OCI-LY1 (cell line): ENCODE measurements around the gene STK32B.

Source experiments
- H2AFZ ChIP-seq: fragments of 200-600 bp; sonication (generic), shearing (Covaris generic); 2 replicates; pipeline ENCODE4 v1.6.0; 2014; ENCODE audit warnings: antibody characterized with exemption, mild to moderate bottlenecking, low read length
- H3F3A ChIP-seq: fragments of 200-600 bp; sonication (generic), shearing (Covaris generic); 2 replicates; pipeline ENCODE4 v1.6.0; 2014; ENCODE audit warnings: mild to moderate bottlenecking, antibody characterized with exemption, low read length, moderate library complexity; ENCODE audit not compliant: insufficient read depth
- H3K27ac ChIP-seq: fragments of 200-600 bp; sonication (generic); 2 replicates; pipeline ENCODE4 v1.5.1; 2014; ENCODE audit warnings: low read length, mixed run types, mild to moderate bottlenecking, low read depth; ENCODE audit not compliant: poor library complexity, severe bottlenecking
- H3K27me3 ChIP-seq: fragments of 200-600 bp; sonication (generic); 2 replicates; pipeline ENCODE4 v1.6.0; 2014; ENCODE audit warnings: antibody characterized with exemption, mild to moderate bottlenecking, low read length, moderate library complexity; ENCODE audit not compliant: insufficient read depth
- H3K36me3 ChIP-seq: fragments of 200-600 bp; sonication (generic); 2 replicates; pipeline ENCODE4 v1.6.1; 2014; ENCODE audit warnings: mild to moderate bottlenecking, antibody characterized with exemption, low read length, moderate library complexity, mixed read lengths; ENCODE audit not compliant: insufficient read depth
- H3K4me1 ChIP-seq: fragments of 200-600 bp; sonication (generic); 2 replicates; pipeline ENCODE4 v1.5.1; 2014; ENCODE audit warnings: mild to moderate bottlenecking, low read length, moderate library complexity; ENCODE audit not compliant: insufficient read depth, severe bottlenecking
- H3K4me2 ChIP-seq: fragments of 200-600 bp; sonication (generic), shearing (Covaris generic); 2 replicates; pipeline ENCODE4 v1.6.1; 2014; ENCODE audit warnings: low read length
- H3K4me3 ChIP-seq: fragments of 200-600 bp; sonication (generic); 2 replicates; pipeline ENCODE4 v1.5.1; 2014; ENCODE audit warnings: low read length, low read depth, mild to moderate bottlenecking, mixed read lengths; ENCODE audit not compliant: poor library complexity, severe bottlenecking
- H3K79me2 ChIP-seq: fragments of 200-600 bp; shearing (Covaris generic); 2 replicates; pipeline ENCODE4 v1.6.1; 2016; ENCODE audit warnings: mixed run types, low read length, mixed read lengths; ENCODE audit not compliant: insufficient read depth
- H3K9ac ChIP-seq: fragments of 200-600 bp; sonication (generic), shearing (Covaris generic); 2 replicates; pipeline ENCODE4 v1.6.1; 2014; ENCODE audit warnings: mild to moderate bottlenecking, low read length, mixed read lengths
- H3K9me2 ChIP-seq: fragments of 200-600 bp; sonication (generic), shearing (Covaris generic); 2 replicates; pipeline ENCODE4 v1.6.1; 2014; ENCODE audit warnings: low read depth, mild to moderate bottlenecking, low read length, mixed read lengths
- H3K9me3 ChIP-seq: fragments of 200-600 bp; shearing (Covaris generic); 2 replicates; pipeline ENCODE4 v1.6.1; 2014; ENCODE audit warnings: low read length, mixed read lengths
- H4K20me1 ChIP-seq: fragments of 200-600 bp; sonication (generic), shearing (Covaris generic); 2 replicates; pipeline ENCODE4 v1.6.0; 2016; ENCODE audit warnings: mild to moderate bottlenecking, low read length; ENCODE audit not compliant: insufficient read depth
- EZH2 ChIP-seq: fragments of 200-600 bp; sonication (generic), shearing (Covaris generic); IDR thresholded peaks from 2 replicates; pipeline ENCODE4 v1.8.0; 2017; ENCODE audit warnings: borderline replicate concordance, mixed run types, mild to moderate bottlenecking, antibody characterized with exemption, low read length, moderate library complexity, mixed read lengths
- TF ChIP-seq, protein P1 (sequence below): fragments of 200-600 bp; sonication (generic), shearing (Covaris generic); IDR thresholded peaks from 2 replicates; pipeline ENCODE4 v1.5.1; 2017; ENCODE audit warnings: mild to moderate bottlenecking, antibody characterized with exemption, low read length, moderate library complexity, mixed read lengths

STK32B gene

DNA sequence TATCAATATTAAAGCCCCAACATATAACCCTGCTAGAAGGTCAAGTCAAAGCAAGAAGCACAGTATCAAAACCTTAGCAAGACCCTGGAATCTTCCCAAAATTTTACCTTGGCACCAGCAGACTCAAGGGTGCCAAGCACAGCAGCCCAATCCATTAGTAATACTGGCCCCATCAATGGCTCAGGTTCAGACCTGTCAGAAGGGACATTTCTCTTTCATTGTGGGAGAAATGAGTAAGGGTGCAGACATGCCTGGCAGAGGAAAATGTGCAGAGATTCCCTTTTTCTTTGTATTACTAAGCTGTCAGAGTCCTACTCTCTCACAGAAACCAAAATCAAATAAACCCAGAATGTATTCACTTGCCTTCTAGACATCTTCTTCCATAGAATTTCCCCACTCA, 453.2 kb downstream of the STK32B start:
- Histone ChIP-seq H3K9ac (no peak overlapping the region), H3K27me3 (no peaks in the 10 kb centered on the region), H3K4me2 (no peak overlapping the region), H3K4me3 (no peak overlapping the region), H3K36me3 (no peaks in the 10 kb centered on the region), H3K9me2 (no peaks in the 10 kb centered on the region), H3K9me3 (no peaks in the 10 kb centered on the region), H3K79me2 (no peaks in the 10 kb centered on the region), H3K27ac (no peak overlapping the region), H3K4me1 (no peaks in the 10 kb centered on the region), H3F3A (no peaks in the 10 kb centered on the region), H4K20me1 (no peaks in the 10 kb centered on the region), H2AFZ (no peak overlapping the region)
- TF ChIP-seq EZH2: no peak
- TF ChIP-seq, protein P1, sequence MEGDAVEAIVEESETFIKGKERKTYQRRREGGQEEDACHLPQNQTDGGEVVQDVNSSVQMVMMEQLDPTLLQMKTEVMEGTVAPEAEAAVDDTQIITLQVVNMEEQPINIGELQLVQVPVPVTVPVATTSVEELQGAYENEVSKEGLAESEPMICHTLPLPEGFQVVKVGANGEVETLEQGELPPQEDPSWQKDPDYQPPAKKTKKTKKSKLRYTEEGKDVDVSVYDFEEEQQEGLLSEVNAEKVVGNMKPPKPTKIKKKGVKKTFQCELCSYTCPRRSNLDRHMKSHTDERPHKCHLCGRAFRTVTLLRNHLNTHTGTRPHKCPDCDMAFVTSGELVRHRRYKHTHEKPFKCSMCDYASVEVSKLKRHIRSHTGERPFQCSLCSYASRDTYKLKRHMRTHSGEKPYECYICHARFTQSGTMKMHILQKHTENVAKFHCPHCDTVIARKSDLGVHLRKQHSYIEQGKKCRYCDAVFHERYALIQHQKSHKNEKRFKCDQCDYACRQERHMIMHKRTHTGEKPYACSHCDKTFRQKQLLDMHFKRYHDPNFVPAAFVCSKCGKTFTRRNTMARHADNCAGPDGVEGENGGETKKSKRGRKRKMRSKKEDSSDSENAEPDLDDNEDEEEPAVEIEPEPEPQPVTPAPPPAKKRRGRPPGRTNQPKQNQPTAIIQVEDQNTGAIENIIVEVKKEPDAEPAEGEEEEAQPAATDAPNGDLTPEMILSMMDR: no peak

DNA sequence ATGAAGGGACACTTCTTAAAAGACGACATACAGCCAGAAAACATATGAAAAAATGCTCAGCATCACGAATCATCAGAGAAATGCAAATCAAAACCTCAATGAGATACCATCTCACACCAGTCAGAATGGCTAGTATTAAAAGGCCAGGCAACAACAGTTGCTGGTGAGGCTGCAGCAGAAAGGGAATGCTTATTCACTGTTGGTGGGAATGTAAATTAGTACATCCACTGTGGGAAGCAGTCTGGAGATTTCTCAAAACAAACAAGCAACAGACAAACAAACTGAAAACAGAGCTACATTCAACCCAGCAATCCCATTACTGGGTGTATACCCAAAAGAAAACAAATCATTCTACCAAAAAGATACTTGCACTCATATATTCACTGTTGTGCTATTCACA, 459.2 kb downstream of the STK32B start:
- H3K4me3 ChIP-seq: no peak overlapping the region

GRCh38 chr4:5511791-5512190, 460.5 kb downstream of the STK32B start:
- Histone ChIP-seq H3F3A (no peaks in the 10 kb centered on the region), H3K4me2 (no peak overlapping the region), H3K9me2 (no peaks in the 10 kb centered on the region), H3K27me3 (no peaks in the 10 kb centered on the region), H3K9ac (no peak overlapping the region), H3K36me3 (no peaks in the 10 kb centered on the region), H3K4me3 (no peak overlapping the region), H3K4me1 (no peaks in the 10 kb centered on the region), H2AFZ (no peak overlapping the region), H3K9me3 (no peaks in the 10 kb centered on the region), H3K79me2 (no peaks in the 10 kb centered on the region), H4K20me1 (no peaks in the 10 kb centered on the region), H3K27ac (no peak overlapping the region)
- TF ChIP-seq, protein P1: no peak
- no peak for TF ChIP-seq EZH2

More for the DNA sequence above, 459.2 kb downstream of the STK32B start:
- no peaks in the 10 kb centered on the region for H3K9me2 ChIP-seq
- H3K27me3 ChIP-seq: no peaks in the 10 kb centered on the region
- TF ChIP-seq, protein P1: no peak
- TF ChIP-seq EZH2: no peak
- H3K27ac ChIP-seq: no peak overlapping the region
- H3K79me2 ChIP-seq: no peaks in the 10 kb centered on the region
- H3F3A ChIP-seq: no peaks in the 10 kb centered on the region
- H2AFZ ChIP-seq: no peak overlapping the region
- H3K4me2 ChIP-seq: no peak overlapping the region
- no peaks in the 10 kb centered on the region for H3K4me1 ChIP-seq
- no peaks in the 10 kb centered on the region for H3K36me3 ChIP-seq
- no peak overlapping the region for H3K9ac ChIP-seq
- no peaks in the 10 kb centered on the region for H3K9me3 ChIP-seq
- no peaks in the 10 kb centered on the region for H4K20me1 ChIP-seq
